ENCODE results near the gene HDHD3. TPM values are rescaled to one million over a fixed set of nuclear protein-coding genes. Genes with fewer than 3 reads are reported as not detected.

The HDHD3 gene
- polyA plus RNA-seq, 1 donor (not counting 4 experiments of a cell fraction or from before 2014, with no cell fraction given) = 14.7 TPM

DNA sequence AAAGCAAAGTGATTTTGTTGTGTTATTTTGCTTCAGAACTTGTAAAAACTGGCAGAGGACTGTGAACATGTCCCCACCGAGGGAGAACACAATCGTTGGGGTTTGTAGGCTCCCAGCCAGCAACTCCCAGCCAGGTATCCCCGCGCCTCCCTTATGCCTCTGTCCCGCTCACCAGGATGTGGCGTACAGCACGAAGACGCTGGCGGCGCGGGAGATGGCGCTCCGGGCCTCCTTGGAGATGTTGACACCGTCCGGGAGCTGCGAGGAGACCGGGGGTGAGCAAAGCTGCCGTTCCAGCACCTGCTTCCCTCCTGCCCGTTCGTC, 33.1 kb upstream of the HDHD3 start:
- Histone ChIP-seq H3K4me2 (ENCODE audit: control insufficient read depth, extremely low read depth, insufficient read depth, low read depth, low read length) (peak overlapping the region; percentile 88), H3K9ac (ENCODE audit: control insufficient read depth, extremely low read depth, insufficient read depth, low read length) (peak overlapping the region; percentile 97), H3K9me3 (ENCODE audit: control insufficient read depth, low read depth, low read length) (no peaks in the 10 kb centered on the region), H3K9me1 (ENCODE audit: control insufficient read depth, extremely low read depth, insufficient read depth, low read length) (no peaks in the 10 kb centered on the region), H3K27me3 (ENCODE audit: control insufficient read depth, extremely low read depth, insufficient read depth, low read length) (no peaks in the 10 kb centered on the region), H4K20me1 (ENCODE audit: control insufficient read depth, extremely low read depth, insufficient read depth, low read length) (no peaks in the 10 kb centered on the region), H2AFZ (ENCODE audit: control insufficient read depth, low read length) (peak overlapping the region; percentile 92), H3K27ac (ENCODE audit: control insufficient read depth, insufficient read depth, low read length) (peak overlapping the region; percentile 99), H3K36me3 (ENCODE audit: control insufficient read depth in 2 of 2, extremely low read depth in 1 of 2, insufficient read depth in 2 of 2, low read length in 2 of 2) (peaks cover 4 to 18% of the 10 kb centered on the region in 2 experiments), H3K4me1 (ENCODE audit: control insufficient read depth, extremely low read depth, insufficient read depth, low read length) (peaks cover 4% of the 10 kb centered on the region), H3K4me3 (ENCODE audit: control insufficient read depth in 2 of 3, extremely low read depth in 1 of 3, insufficient read depth in 2 of 3, low read depth in 1 of 3, low read length in 3 of 3) (peak overlapping the region; percentile 74 to 98 (median 93)), H3K79me2 (ENCODE audit: control insufficient read depth, insufficient read depth, low read length) (peaks cover 21% of the 10 kb centered on the region)
- TF ChIP-seq, protein P1, sequence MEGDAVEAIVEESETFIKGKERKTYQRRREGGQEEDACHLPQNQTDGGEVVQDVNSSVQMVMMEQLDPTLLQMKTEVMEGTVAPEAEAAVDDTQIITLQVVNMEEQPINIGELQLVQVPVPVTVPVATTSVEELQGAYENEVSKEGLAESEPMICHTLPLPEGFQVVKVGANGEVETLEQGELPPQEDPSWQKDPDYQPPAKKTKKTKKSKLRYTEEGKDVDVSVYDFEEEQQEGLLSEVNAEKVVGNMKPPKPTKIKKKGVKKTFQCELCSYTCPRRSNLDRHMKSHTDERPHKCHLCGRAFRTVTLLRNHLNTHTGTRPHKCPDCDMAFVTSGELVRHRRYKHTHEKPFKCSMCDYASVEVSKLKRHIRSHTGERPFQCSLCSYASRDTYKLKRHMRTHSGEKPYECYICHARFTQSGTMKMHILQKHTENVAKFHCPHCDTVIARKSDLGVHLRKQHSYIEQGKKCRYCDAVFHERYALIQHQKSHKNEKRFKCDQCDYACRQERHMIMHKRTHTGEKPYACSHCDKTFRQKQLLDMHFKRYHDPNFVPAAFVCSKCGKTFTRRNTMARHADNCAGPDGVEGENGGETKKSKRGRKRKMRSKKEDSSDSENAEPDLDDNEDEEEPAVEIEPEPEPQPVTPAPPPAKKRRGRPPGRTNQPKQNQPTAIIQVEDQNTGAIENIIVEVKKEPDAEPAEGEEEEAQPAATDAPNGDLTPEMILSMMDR (optimal IDR thresholded peaks at IDR 0.05 in 1 of 3, IDR thresholded peaks at IDR 0.05 in 1 of 3, conservative IDR thresholded peaks at IDR 0.05 in 1 of 3; ENCODE audit: extremely low read depth in 1 of 3, insufficient read depth in 2 of 3, low read length in 3 of 3) = no peak
- no peak for TF ChIP-seq EZH2 (IDR thresholded peaks at IDR 0.05; ENCODE audit: low read length)
- DNase-seq (ENCODE audit: low read depth, low spot score) (no peak), FAIRE-seq (no peak)
- dilution Hi-C loops (cut with MboI; ENCODE audit: extremely low pct_ligation_motif_present, low sequenced_read_pairs) = loop anchor here (10.0 kb wide), 1 partner anchor 65 kb away; the partner anchor contains the start of genes BSPRY and WDR31

DNA sequence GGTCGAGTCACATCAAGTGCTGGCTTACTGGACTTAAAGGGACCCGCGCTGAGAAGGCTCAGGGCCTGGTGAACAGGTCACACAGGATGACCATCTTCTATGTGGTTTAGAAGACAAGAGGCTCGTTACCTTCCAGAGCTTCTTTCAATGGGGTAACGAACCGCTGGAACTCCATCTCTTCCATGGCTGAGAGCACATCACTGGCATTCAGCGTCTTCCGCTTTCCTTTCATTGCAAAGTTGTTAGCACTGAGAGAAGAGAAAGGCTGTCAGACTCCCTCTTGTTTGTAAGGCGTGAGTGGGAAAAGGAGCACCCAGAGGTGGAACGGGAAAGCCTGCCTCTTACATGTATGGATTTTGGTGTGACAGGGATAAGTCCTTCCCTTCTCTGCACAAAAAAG, 32.7 kb upstream of the HDHD3 start:
- Histone ChIP-seq H3K27ac (ENCODE audit: control insufficient read depth, insufficient read depth, low read length) (peak overlapping the region; percentile 99), H2AFZ (ENCODE audit: control insufficient read depth, low read length) (peak overlapping the region; percentile 92), H3K79me2 (ENCODE audit: control insufficient read depth, insufficient read depth, low read length) (peaks cover 21% of the 10 kb centered on the region), H3K4me1 (ENCODE audit: control insufficient read depth, extremely low read depth, insufficient read depth, low read length) (peaks cover 4% of the 10 kb centered on the region), H3K9ac (ENCODE audit: control insufficient read depth, extremely low read depth, insufficient read depth, low read length) (peak overlapping the region; percentile 97), H3K4me3 (ENCODE audit: control insufficient read depth in 2 of 3, extremely low read depth in 1 of 3, insufficient read depth in 2 of 3, low read depth in 1 of 3, low read length in 3 of 3) (peak overlapping the region; percentile 74 to 98 (median 93)), H3K9me1 (ENCODE audit: control insufficient read depth, extremely low read depth, insufficient read depth, low read length) (no peaks in the 10 kb centered on the region), H3K4me2 (ENCODE audit: control insufficient read depth, extremely low read depth, insufficient read depth, low read depth, low read length) (peak overlapping the region; percentile 88), H3K27me3 (ENCODE audit: control insufficient read depth, extremely low read depth, insufficient read depth, low read length) (no peaks in the 10 kb centered on the region), H3K9me3 (ENCODE audit: control insufficient read depth, low read depth, low read length) (no peaks in the 10 kb centered on the region), H3K36me3 (ENCODE audit: control insufficient read depth in 2 of 2, extremely low read depth in 1 of 2, insufficient read depth in 2 of 2, low read length in 2 of 2) (peaks cover 4 to 18% of the 10 kb centered on the region in 2 experiments), H4K20me1 (ENCODE audit: control insufficient read depth, extremely low read depth, insufficient read depth, low read length) (no peaks in the 10 kb centered on the region)
- DNase-seq (ENCODE audit: low read depth, low spot score) = no peak
- dilution Hi-C loops (cut with MboI; ENCODE audit: extremely low pct_ligation_motif_present, low sequenced_read_pairs) = loop anchor here (10.0 kb wide), 1 partner anchor 65 kb away; the partner anchor contains the start of genes BSPRY and WDR31
- FAIRE-seq = no peak
- TF ChIP-seq, protein P1 (optimal IDR thresholded peaks at IDR 0.05 in 1 of 3, IDR thresholded peaks at IDR 0.05 in 1 of 3, conservative IDR thresholded peaks at IDR 0.05 in 1 of 3; ENCODE audit: extremely low read depth in 1 of 3, insufficient read depth in 2 of 3, low read length in 3 of 3) = no peak
- TF ChIP-seq EZH2 (IDR thresholded peaks at IDR 0.05; ENCODE audit: low read length) = no peak
